Chondrocyte (in vitro differentiated cells): ENCODE measurements around the gene NAV2. TPM values are rescaled to one million over a fixed set of nuclear protein-coding genes. Genes with fewer than 3 reads are reported as not detected.

Experiments used
- DNase-seq: peaks from one replicate; pipeline ENCODE4 v3.0.0; 2021; ENCODE audit warnings: mixed read lengths, low spot score
- H3K27ac Mint-ChIP-seq: one replicate; pipeline ENCODE4 v1.8.0; 2021; ENCODE audit warnings: mild to moderate bottlenecking, moderate library complexity, mixed read lengths; ENCODE audit not compliant: unreplicated experiment
- H3K27me3 Mint-ChIP-seq: 2 replicates; pipeline ENCODE4 v1.8.0; 2021; ENCODE audit warnings: low read depth, mixed read lengths
- H3K36me3 Mint-ChIP-seq: 2 replicates; pipeline ENCODE4 v1.8.0; 2021; ENCODE audit warnings: low read depth, mixed read lengths
- H3K4me1 Mint-ChIP-seq: 2 replicates; pipeline ENCODE4 v1.8.0; 2021; ENCODE audit warnings: low read depth, mild to moderate bottlenecking, mixed read lengths
- H3K4me3 Mint-ChIP-seq: one replicate; pipeline ENCODE4 v1.8.0; 2021; ENCODE audit warnings: mild to moderate bottlenecking, moderate library complexity, mixed read lengths; ENCODE audit not compliant: unreplicated experiment
- H3K9me3 Mint-ChIP-seq: 2 replicates; pipeline ENCODE4 v1.8.0; 2021; ENCODE audit warnings: low read depth, mixed read lengths
- CTCF ChIP-seq: fragments of 200-600 bp; sonication (generic); IDR thresholded peaks from 2 replicates; pipeline ENCODE4 v1.5.0; 2021; ENCODE audit warnings: antibody characterized with exemption, mild to moderate bottlenecking, moderate library complexity
- total RNA-seq: library from RNA; stranded (reverse); gene quantifications from 3 replicates; pipeline ENCODE4 v1.2.1, GENCODE V29; 2021

The NAV2 gene
- total RNA-seq, 1 donor from 2014 or later, result 87.0 TPM

- DNase-seq, result no peak
- TF ChIP-seq CTCF, result no peak
- Mint-ChIP-seq H3K4me1 (peaks cover 21% of the 10 kb centered on the region), H3K9me3 (no peaks in the 10 kb centered on the region), H3K4me3 (no peak overlapping the region), H3K27me3 (no peaks in the 10 kb centered on the region), H3K27ac (no peak overlapping the region), H3K36me3 (peaks cover 5% of the 10 kb centered on the region)
These were observed 78.4 kb downstream of the NAV2 start for GRCh38 chr11:19790831-19791552.

- no peaks in the 10 kb centered on the region for H3K27me3 Mint-ChIP-seq
- H3K4me1 Mint-ChIP-seq, result peaks cover 21% of the 10 kb centered on the region
- H3K4me3 Mint-ChIP-seq, result no peak overlapping the region
- peaks cover 6% of the 10 kb centered on the region for H3K36me3 Mint-ChIP-seq
- H3K9me3 Mint-ChIP-seq, result no peaks in the 10 kb centered on the region
- TF ChIP-seq CTCF, result no peak
- DNase-seq, result no peak
- H3K27ac Mint-ChIP-seq, result no peak overlapping the region
These were observed 79.9 kb downstream of the NAV2 start for GRCh38 chr11:19792510-19792909.

GRCh38 chr11:19793326-19793725, 80.7 kb downstream of the NAV2 start:
- no peak overlapping the region for H3K4me3 Mint-ChIP-seq
- peaks cover 21% of the 10 kb centered on the region for H3K4me1 Mint-ChIP-seq
- H3K36me3 Mint-ChIP-seq, result peaks cover 9% of the 10 kb centered on the region
- no peak for TF ChIP-seq CTCF
- no peak for DNase-seq
- no peak overlapping the region for H3K27ac Mint-ChIP-seq
- H3K27me3 Mint-ChIP-seq, result no peaks in the 10 kb centered on the region
- H3K9me3 Mint-ChIP-seq, result no peaks in the 10 kb centered on the region

- H3K9me3 Mint-ChIP-seq, result no peaks in the 10 kb centered on the region
- peaks cover 21% of the 10 kb centered on the region for H3K4me1 Mint-ChIP-seq
- no peaks in the 10 kb centered on the region for H3K27me3 Mint-ChIP-seq
- no peak overlapping the region for H3K27ac Mint-ChIP-seq
- no peak overlapping the region for H3K4me3 Mint-ChIP-seq
- H3K36me3 Mint-ChIP-seq, result peaks cover 11% of the 10 kb centered on the region
- DNase-seq, result no peak
- TF ChIP-seq CTCF, result no peak
These were observed 81.5 kb downstream of the NAV2 start for GRCh38 chr11:19794161-19794560.

- TF ChIP-seq CTCF, result no peak
- no peaks in the 10 kb centered on the region for H3K9me3 Mint-ChIP-seq
- no peak overlapping the region for H3K27ac Mint-ChIP-seq
- H3K4me3 Mint-ChIP-seq, result no peak overlapping the region
- DNase-seq, result no peak
- peaks cover 11% of the 10 kb centered on the region for H3K36me3 Mint-ChIP-seq
- H3K27me3 Mint-ChIP-seq, result no peaks in the 10 kb centered on the region
- H3K4me1 Mint-ChIP-seq, result peaks cover 13% of the 10 kb centered on the region
These were observed 82.4 kb downstream of the NAV2 start for GRCh38 chr11:19795082-19795481.
